GM19043 (cell line): ENCODE measurements around the gene VWA1.

Source experiments
- ATAC-seq: cut with Tn5 transposase; IDR thresholded peaks from one replicate; pipeline ENCODE4 v1.9.1; 2021; ENCODE audit warnings: low read depth; ENCODE audit not compliant: unreplicated experiment

Gene VWA1

GRCh38 chr1:1435106-1435903 is at the start of gene VWA1:
VWA1 (plus strand) TSS chr1:1435690; CDS start chr1:1435749, 59 bp downstream.
- no peak for ATAC-seq

- ATAC-seq = no peak
Measured at GRCh38 chr1:1385931-1386330, 49.6 kb upstream of the VWA1 start.

- ATAC-seq = no peak
Measured at GRCh38 chr1:1387098-1388077, 48.1 kb upstream of the VWA1 start.

- ATAC-seq = no peak
Measured at GRCh38 chr1:1388078-1388472, 47.4 kb upstream of the VWA1 start.

- no peak for ATAC-seq
Measured at GRCh38 chr1:1390675-1391074, 44.8 kb upstream of the VWA1 start.

- ATAC-seq = no peak
Measured at GRCh38 chr1:1391225-1391624, 44.3 kb upstream of the VWA1 start.

GRCh38 chr1:1393014-1393413 is 42.5 kb upstream of the VWA1 start:
- ATAC-seq = no peak

GRCh38 chr1:1393428-1393827 is 42.1 kb upstream of the VWA1 start:
- no peak for ATAC-seq

- no peak for ATAC-seq
Measured at GRCh38 chr1:1394116-1394515, 41.4 kb upstream of the VWA1 start.

GRCh38 chr1:1395166-1395565 is 40.3 kb upstream of the VWA1 start:
- no peak for ATAC-seq

GRCh38 chr1:1397839-1398523 is 37.5 kb upstream of the VWA1 start:
- no peak for ATAC-seq

GRCh38 chr1:1398677-1399186 is 36.8 kb upstream of the VWA1 start:
- no peak for ATAC-seq

- ATAC-seq = peak; percentile 93
Measured at GRCh38 chr1:1399187-1399871, 36.2 kb upstream of the VWA1 start, which contains the start of gene CCNL2. CCNL2 (minus strand) TSS chr1:1399335; CDS start chr1:1399306, 29 bp downstream.

- no peak for ATAC-seq
Measured at GRCh38 chr1:1399872-1400575, 35.5 kb upstream of the VWA1 start.

- ATAC-seq = no peak
Measured at GRCh38 chr1:1400576-1401456, 34.7 kb upstream of the VWA1 start.

- ATAC-seq = no peak
Measured at GRCh38 chr1:1401457-1402010, 34.0 kb upstream of the VWA1 start.

- no peak for ATAC-seq
Measured at GRCh38 chr1:1402072-1402900, 33.2 kb upstream of the VWA1 start.
